SJSA1 (cell line): Measurements from ENCODE around the gene BPTF. TPM values are rescaled to one million over a fixed set of nuclear protein-coding genes. Genes with fewer than 3 reads are reported as not detected.
"Not testable (repeated sequence)": the region's sequence is repeated elsewhere in the genome, so short reads cannot be mapped to it uniquely, and the experiment has no call there.

ENCODE experiments used
- DNase-seq, 2 experiments: peaks; one replicate each; pipeline ENCODE4 v3.0.0-alpha.2; 2015 to 2020; ENCODE audit warnings: low spot score in 2 of 2, low read depth in 1 of 2
- H3K27ac ChIP-seq: fragments of 250-450 bp; sonication (Bioruptor Pico); 2 replicates; pipeline ENCODE4 v1.5.1; 2020; ENCODE audit warnings: mild to moderate bottlenecking, moderate library complexity
- H3K27me3 ChIP-seq: fragments of 250-450 bp; sonication (Bioruptor Pico); replicated peaks from 2 replicates; pipeline ENCODE4 v1.5.1; 2020; ENCODE audit warnings: mild to moderate bottlenecking, moderate library complexity
- H3K36me3 ChIP-seq: fragments of 250-450 bp; sonication (Bioruptor Pico); 2 replicates; pipeline ENCODE4 v1.5.1; 2020; ENCODE audit warnings: mild to moderate bottlenecking
- H3K4me1 ChIP-seq: fragments of 250-450 bp; sonication (Bioruptor Pico); replicated peaks from 2 replicates; pipeline ENCODE4 v1.6.1; 2021; ENCODE audit warnings: mild to moderate bottlenecking
- H3K4me3 ChIP-seq: fragments of 250-450 bp; sonication (Bioruptor Pico); 2 replicates; pipeline ENCODE4 v1.5.1; 2020; ENCODE audit warnings: mild to moderate bottlenecking
- H3K9me3 ChIP-seq: fragments of 250-450 bp; sonication (Bioruptor Pico); replicated peaks from 2 replicates; pipeline ENCODE4 v1.5.1; 2020; ENCODE audit warnings: mild to moderate bottlenecking
- total RNA-seq: library from RNA; depleted of rRNA; stranded (reverse); fragments of >200 nt; shearing (Covaris generic); gene quantifications from 2 replicates; pipeline ENCODE4 v1.2.3, GENCODE V29; 2014

BPTF gene
- total RNA-seq, 1 experiment from 2014 or later, result 40.9 TPM

GRCh38 chr17:67819722-67820121, 5.6 kb upstream of the BPTF start:
- Histone ChIP-seq H3K27ac (no peak overlapping the region), H3K27me3 (no peaks in the 10 kb centered on the region), H3K4me3 (no peak overlapping the region), H3K9me3 (no peaks in the 10 kb centered on the region), H3K4me1 (no peaks in the 10 kb centered on the region), H3K36me3 (no peaks in the 10 kb centered on the region)
- no peak for DNase-seq

GRCh38 chr17:67821871-67822367, 3.4 kb upstream of the BPTF start:
- H3K27me3 ChIP-seq, result no peaks in the 10 kb centered on the region
- no peak for DNase-seq
- peaks cover 2% of the 10 kb centered on the region; the same call in 1 of the 2 replicates for H3K4me1 ChIP-seq
- H3K9me3 ChIP-seq, result 0 out of 2 replicates have a peak, but pooled peaks cover 3% of the 10 kb centered on the region
- no peak overlapping the region for H3K4me3 ChIP-seq
- H3K36me3 ChIP-seq, result peaks cover 8% of the 10 kb centered on the region; the same call in 1 of the 2 replicates
- no peak overlapping the region for H3K27ac ChIP-seq

GRCh38 chr17:67825627-67826601, 611 bp downstream of the BPTF start:
- peaks cover 12% of the 10 kb centered on the region for H3K4me1 ChIP-seq
- DNase-seq, result peak; percentile 60 to 62
- H3K27ac ChIP-seq, result peak overlapping the region; percentile 48; the same call in 1 of the 2 replicates
- H3K36me3 ChIP-seq, result peaks cover 23% of the 10 kb centered on the region; the same call in 1 of the 2 replicates
- peak overlapping the region; percentile 63 for H3K4me3 ChIP-seq
- not testable (repeated sequence) for H3K27me3 ChIP-seq, H3K9me3 ChIP-seq

GRCh38 chr17:67829331-67829730, 4.0 kb downstream of the BPTF start:
- H3K4me3 ChIP-seq, result no peak overlapping the region
- peaks cover 18% of the 10 kb centered on the region for H3K4me1 ChIP-seq
- no peaks in the 10 kb centered on the region for H3K27me3 ChIP-seq
- peak in 1 of 2 experiments; percentile 7 for DNase-seq
- 0 out of 2 replicates have a peak, but pooled peaks cover 3% of the 10 kb centered on the region for H3K9me3 ChIP-seq
- H3K27ac ChIP-seq, result no peak overlapping the region
- peaks cover 29% of the 10 kb centered on the region for H3K36me3 ChIP-seq

GRCh38 chr17:67830440-67830839, 5.1 kb downstream of the BPTF start:
- no peaks in the 10 kb centered on the region for H3K27me3 ChIP-seq
- no peaks in the 10 kb centered on the region for H3K9me3 ChIP-seq
- no peak overlapping the region for H3K4me3 ChIP-seq
- peak in 1 of 2 experiments; percentile 23 for DNase-seq
- H3K27ac ChIP-seq, result no peak overlapping the region
- peaks cover 20% of the 10 kb centered on the region for H3K4me1 ChIP-seq
- H3K36me3 ChIP-seq, result peaks cover 25% of the 10 kb centered on the region

GRCh38 chr17:67831268-67831667, 6.0 kb downstream of the BPTF start:
- Histone ChIP-seq H3K4me3 (no peak overlapping the region), H3K27ac (no peak overlapping the region), H3K36me3 (peaks cover 22% of the 10 kb centered on the region), H3K9me3 (no peaks in the 10 kb centered on the region), H3K27me3 (no peaks in the 10 kb centered on the region), H3K4me1 (peaks cover 28% of the 10 kb centered on the region)
- DNase-seq, result peak in 1 of 2 experiments; percentile 29

GRCh38 chr17:67833134-67833533, 7.8 kb downstream of the BPTF start:
- DNase-seq, result peak in 1 of 2 experiments; percentile 6
- H3K9me3 ChIP-seq, result no peaks in the 10 kb centered on the region
- no peak overlapping the region for H3K27ac ChIP-seq
- peaks cover 16% of the 10 kb centered on the region for H3K36me3 ChIP-seq
- no peaks in the 10 kb centered on the region for H3K27me3 ChIP-seq
- no peak overlapping the region for H3K4me3 ChIP-seq
- H3K4me1 ChIP-seq, result peaks cover 33% of the 10 kb centered on the region

- no peak overlapping the region for H3K4me3 ChIP-seq
- H3K4me1 ChIP-seq, result peaks cover 33% of the 10 kb centered on the region
- H3K27ac ChIP-seq, result no peak overlapping the region
- H3K9me3 ChIP-seq, result no peaks in the 10 kb centered on the region
- DNase-seq, result peak in 1 of 2 experiments; percentile 29
- H3K36me3 ChIP-seq, result peaks cover 12% of the 10 kb centered on the region
- no peaks in the 10 kb centered on the region for H3K27me3 ChIP-seq
These were observed 8.8 kb downstream of the BPTF start for GRCh38 chr17:67833946-67834631.

GRCh38 chr17:67834634-67835033, 9.3 kb downstream of the BPTF start:
- no peaks in the 10 kb centered on the region for H3K27me3 ChIP-seq
- H3K4me3 ChIP-seq, result no peak overlapping the region
- peaks cover 12% of the 10 kb centered on the region for H3K36me3 ChIP-seq
- peak in 1 of 2 experiments; percentile 22 for DNase-seq
- H3K9me3 ChIP-seq, result no peaks in the 10 kb centered on the region
- H3K27ac ChIP-seq, result no peak overlapping the region
- peaks cover 33% of the 10 kb centered on the region for H3K4me1 ChIP-seq

GRCh38 chr17:67836205-67836987, 11.1 kb downstream of the BPTF start:
- Histone ChIP-seq H3K36me3 (peaks cover 8% of the 10 kb centered on the region), H3K4me3 (no peak overlapping the region), H3K27ac (peak overlapping the region; percentile 51), H3K9me3 (no peaks in the 10 kb centered on the region), H3K4me1 (peaks cover 25% of the 10 kb centered on the region), H3K27me3 (no peaks in the 10 kb centered on the region)
- DNase-seq, result peak; percentile 23 to 57

- H3K36me3 ChIP-seq, result peaks cover 8% of the 10 kb centered on the region
- no peaks in the 10 kb centered on the region for H3K27me3 ChIP-seq
- H3K27ac ChIP-seq, result no peak overlapping the region
- H3K9me3 ChIP-seq, result no peaks in the 10 kb centered on the region
- H3K4me3 ChIP-seq, result no peak overlapping the region
- peaks cover 24% of the 10 kb centered on the region for H3K4me1 ChIP-seq
- DNase-seq, result no peak
These were observed 12.7 kb downstream of the BPTF start for GRCh38 chr17:67837965-67838364.

- Histone ChIP-seq H3K27me3 (no peaks in the 10 kb centered on the region), H3K4me1 (peaks cover 24% of the 10 kb centered on the region), H3K4me3 (no peak overlapping the region), H3K9me3 (no peaks in the 10 kb centered on the region), H3K27ac (no peak overlapping the region), H3K36me3 (peaks cover 8% of the 10 kb centered on the region)
- peak in 1 of 2 experiments; percentile 10 for DNase-seq
These were observed 13.2 kb downstream of the BPTF start for GRCh38 chr17:67838538-67838937.

GRCh38 chr17:67841992-67842391, 16.7 kb downstream of the BPTF start:
- Histone ChIP-seq H3K36me3 (0 out of 2 replicates have a peak, but pooled peaks cover 4% of the 10 kb centered on the region), H3K27me3 (no peaks in the 10 kb centered on the region), H3K4me3 (no peak overlapping the region), H3K9me3 (no peaks in the 10 kb centered on the region), H3K27ac (no peak overlapping the region), H3K4me1 (peaks cover 17% of the 10 kb centered on the region)
- no peak for DNase-seq
